Thoracic aorta (tissue), 2 donors: ENCODE data around the gene DNM2. TPM values are rescaled to one million over a fixed set of nuclear protein-coding genes. Genes with fewer than 3 reads are reported as not detected.
"Not testable (repeated sequence)": the region's sequence is repeated elsewhere in the genome, so short reads cannot be mapped to it uniquely, and the experiment has no call there.

ENCODE experiments used
- ATAC-seq: fragments of 150-250 bp; one replicate; pipeline ENCODE4 v1.8.0; 2017; ENCODE audit warnings: low read depth; ENCODE audit not compliant: insufficient number of reproducible peaks, low FRiP score
- DNase-seq: peaks from one replicate; pipeline ENCODE4 v3.0.0-alpha.2; 2020; ENCODE audit warnings: low spot score
- H3K27ac ChIP-seq, 2 donors: fragments of 200-600 bp; sonication (generic); 1 replicate in 1 of 2; 2 replicates in 1 of 2; pipeline ENCODE4 v1.5.1; 2016; ENCODE audit warnings: mild to moderate bottlenecking in 2 of 2, moderate library complexity in 2 of 2
- H3K27me3 ChIP-seq: fragments of 200-600 bp; sonication (generic); replicated peaks from 2 replicates; pipeline ENCODE4 v1.6.0; 2016; ENCODE audit warnings: mild to moderate bottlenecking; ENCODE audit not compliant: insufficient read depth
- H3K36me3 ChIP-seq: fragments of 200-600 bp; sonication (generic); one replicate; pipeline ENCODE4 v1.5.1; 2016
- H3K4me1 ChIP-seq, 2 donors: fragments of 200-600 bp; sonication (generic); 1 replicate in 1 of 2; 2 replicates in 1 of 2; pipeline versions ENCODE4 v1.5.1 to v1.6.0; 2016; ENCODE audit warnings: low read depth in 2 of 2, mild to moderate bottlenecking in 1 of 2; ENCODE audit not compliant: control insufficient read depth in 1 of 2
- H3K4me3 ChIP-seq: fragments of 200-600 bp; sonication (generic); 2 replicates; pipeline ENCODE4 v1.5.1; 2016; ENCODE audit warnings: mild to moderate bottlenecking
- H3K9me3 ChIP-seq: fragments of 200-600 bp; sonication (generic); 2 replicates; pipeline ENCODE4 v1.5.1; 2016
- total RNA-seq, 2 donors: library from RNA; depleted of rRNA; stranded (reverse); fragments of >200 nt; gene quantifications; one replicate each; pipeline versions ENCODE4 v1.1.0 to v1.2.3, GENCODE V29; 2016
- TF ChIP-seq, protein P1 (sequence below): fragments of 200-600 bp; sonication (generic); IDR thresholded peaks from one replicate; pipeline ENCODE4 v1.5.1; 2019; ENCODE audit warnings: antibody characterized with exemption

The DNM2 gene
- 100 to 1,000 TPM; 153 to 195 TPM for total RNA-seq

DNA sequence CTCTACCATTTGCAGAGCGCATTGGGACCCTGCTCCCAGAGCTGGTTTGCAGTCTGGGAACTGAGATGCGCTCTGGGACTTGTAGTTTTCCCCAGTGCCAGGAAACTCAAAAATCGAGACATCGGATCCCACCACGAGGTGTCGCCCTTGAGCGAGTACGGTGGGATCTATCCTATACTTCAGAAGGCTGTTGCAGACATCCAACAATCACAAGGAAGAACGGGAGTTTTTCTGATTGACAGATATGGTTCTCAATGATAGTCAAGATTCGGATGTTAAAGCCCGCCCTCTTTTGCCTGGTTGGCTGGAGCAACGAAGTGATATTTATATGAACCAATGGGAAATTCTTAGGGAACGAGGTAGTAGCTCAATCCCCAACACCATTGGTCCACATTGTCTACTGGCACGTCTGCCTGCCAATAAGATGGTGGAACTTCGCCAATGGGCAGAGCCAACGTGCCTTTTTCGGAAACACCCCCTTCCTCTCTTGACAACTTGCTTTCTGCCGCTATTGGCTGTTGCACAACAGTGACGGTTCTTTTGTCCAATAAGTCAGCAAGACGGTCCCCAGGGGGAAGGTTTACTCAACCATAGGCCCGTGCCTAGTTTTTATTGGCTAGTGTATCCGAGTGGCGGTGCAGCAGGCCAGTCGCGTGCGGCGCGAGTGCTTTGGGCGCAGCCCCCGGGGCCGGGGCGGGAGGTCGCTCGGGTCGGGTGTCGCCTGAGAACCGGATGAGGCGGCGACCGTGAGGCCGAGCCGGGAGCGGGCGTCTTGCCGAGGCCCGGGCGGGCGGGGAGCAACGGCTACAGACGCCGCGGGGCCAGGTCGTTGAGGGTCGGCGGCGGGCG is at the start of gene DNM2:
TSS of gene DNM2 (plus strand) at position 724 of the 849 bp plus-strand sequence. CDS start 164 bp downstream, outside the sequence.
- Histone ChIP-seq H3K4me3 (peak within 1 kb of the TSS; percentile 85), H3K27ac (peak within 1 kb of the TSS; percentile 84), H3K9me3 (no peaks in the 10 kb centered on the region), H3K4me1 (peaks cover 27 to 33% of the 10 kb centered on the region in 2 donors), H3K36me3 (peaks cover 6% of the 10 kb centered on the region), H3K27me3 (no peaks in the 10 kb centered on the region)
- ATAC-seq (peak; percentile 97), DNase-seq (peak; percentile 99)
- TF ChIP-seq, protein P1, sequence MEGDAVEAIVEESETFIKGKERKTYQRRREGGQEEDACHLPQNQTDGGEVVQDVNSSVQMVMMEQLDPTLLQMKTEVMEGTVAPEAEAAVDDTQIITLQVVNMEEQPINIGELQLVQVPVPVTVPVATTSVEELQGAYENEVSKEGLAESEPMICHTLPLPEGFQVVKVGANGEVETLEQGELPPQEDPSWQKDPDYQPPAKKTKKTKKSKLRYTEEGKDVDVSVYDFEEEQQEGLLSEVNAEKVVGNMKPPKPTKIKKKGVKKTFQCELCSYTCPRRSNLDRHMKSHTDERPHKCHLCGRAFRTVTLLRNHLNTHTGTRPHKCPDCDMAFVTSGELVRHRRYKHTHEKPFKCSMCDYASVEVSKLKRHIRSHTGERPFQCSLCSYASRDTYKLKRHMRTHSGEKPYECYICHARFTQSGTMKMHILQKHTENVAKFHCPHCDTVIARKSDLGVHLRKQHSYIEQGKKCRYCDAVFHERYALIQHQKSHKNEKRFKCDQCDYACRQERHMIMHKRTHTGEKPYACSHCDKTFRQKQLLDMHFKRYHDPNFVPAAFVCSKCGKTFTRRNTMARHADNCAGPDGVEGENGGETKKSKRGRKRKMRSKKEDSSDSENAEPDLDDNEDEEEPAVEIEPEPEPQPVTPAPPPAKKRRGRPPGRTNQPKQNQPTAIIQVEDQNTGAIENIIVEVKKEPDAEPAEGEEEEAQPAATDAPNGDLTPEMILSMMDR: peak; percentile 80

DNA sequence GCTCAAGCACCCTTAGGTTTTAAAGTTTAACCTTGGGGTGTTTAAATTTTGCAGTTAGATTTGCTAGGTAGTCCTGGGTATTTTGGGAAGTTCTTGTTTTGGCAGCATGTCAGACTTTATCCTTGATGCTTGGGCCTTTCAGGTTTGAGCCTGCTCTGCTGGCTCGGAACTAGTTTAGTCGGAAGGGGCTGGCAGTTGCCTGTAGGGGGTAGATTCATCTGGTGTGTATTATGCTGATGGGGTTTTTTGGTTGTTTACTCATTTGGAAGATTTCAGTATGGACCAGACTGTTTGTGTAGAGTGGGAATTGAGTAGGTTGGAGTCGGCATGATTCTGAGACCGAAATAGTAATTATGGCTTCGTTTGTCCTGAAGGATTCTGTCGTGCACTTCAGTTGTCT is 48.6 kb upstream of the DNM2 start:
- ATAC-seq (no peak), DNase-seq (no peak)
- no peaks in the 10 kb centered on the region for H3K9me3 ChIP-seq
- peaks cover 0 to 14% of the 10 kb centered on the region in 2 donors for H3K4me1 ChIP-seq
- no peaks in the 10 kb centered on the region for H3K27me3 ChIP-seq
- H3K27ac ChIP-seq: no peak overlapping the region
- peaks cover 28% of the 10 kb centered on the region for H3K36me3 ChIP-seq
- TF ChIP-seq, protein P1: no peak
- H3K4me3 ChIP-seq: no peak overlapping the region

DNA sequence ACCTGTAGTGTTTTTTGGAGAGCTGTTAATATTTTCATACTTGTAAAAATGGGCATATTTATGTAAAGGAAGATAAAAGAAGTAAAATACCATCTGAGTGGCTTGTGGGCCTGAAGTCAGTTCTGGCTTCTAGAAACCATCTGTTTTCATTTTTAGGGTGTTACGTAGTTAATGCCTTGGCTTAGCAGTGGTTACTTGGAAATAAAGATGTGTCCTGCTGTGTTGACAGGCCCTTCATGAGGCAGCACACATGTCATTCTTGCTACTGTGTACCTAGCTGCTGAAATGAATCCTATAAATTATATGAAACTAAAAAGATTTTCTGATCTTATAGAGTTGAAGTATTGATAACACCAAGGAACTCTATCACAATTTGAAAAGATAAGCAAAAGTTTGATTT is 47.7 kb upstream of the DNM2 start:
- no peaks in the 10 kb centered on the region for H3K9me3 ChIP-seq
- no peak overlapping the region for H3K4me3 ChIP-seq
- H3K36me3 ChIP-seq: peaks cover 28% of the 10 kb centered on the region
- H3K4me1 ChIP-seq: peaks cover 0 to 12% of the 10 kb centered on the region in 2 donors
- ATAC-seq (no peak), DNase-seq (no peak)
- TF ChIP-seq, protein P1: no peak
- H3K27me3 ChIP-seq: no peaks in the 10 kb centered on the region
- H3K27ac ChIP-seq: no peak overlapping the region

DNA sequence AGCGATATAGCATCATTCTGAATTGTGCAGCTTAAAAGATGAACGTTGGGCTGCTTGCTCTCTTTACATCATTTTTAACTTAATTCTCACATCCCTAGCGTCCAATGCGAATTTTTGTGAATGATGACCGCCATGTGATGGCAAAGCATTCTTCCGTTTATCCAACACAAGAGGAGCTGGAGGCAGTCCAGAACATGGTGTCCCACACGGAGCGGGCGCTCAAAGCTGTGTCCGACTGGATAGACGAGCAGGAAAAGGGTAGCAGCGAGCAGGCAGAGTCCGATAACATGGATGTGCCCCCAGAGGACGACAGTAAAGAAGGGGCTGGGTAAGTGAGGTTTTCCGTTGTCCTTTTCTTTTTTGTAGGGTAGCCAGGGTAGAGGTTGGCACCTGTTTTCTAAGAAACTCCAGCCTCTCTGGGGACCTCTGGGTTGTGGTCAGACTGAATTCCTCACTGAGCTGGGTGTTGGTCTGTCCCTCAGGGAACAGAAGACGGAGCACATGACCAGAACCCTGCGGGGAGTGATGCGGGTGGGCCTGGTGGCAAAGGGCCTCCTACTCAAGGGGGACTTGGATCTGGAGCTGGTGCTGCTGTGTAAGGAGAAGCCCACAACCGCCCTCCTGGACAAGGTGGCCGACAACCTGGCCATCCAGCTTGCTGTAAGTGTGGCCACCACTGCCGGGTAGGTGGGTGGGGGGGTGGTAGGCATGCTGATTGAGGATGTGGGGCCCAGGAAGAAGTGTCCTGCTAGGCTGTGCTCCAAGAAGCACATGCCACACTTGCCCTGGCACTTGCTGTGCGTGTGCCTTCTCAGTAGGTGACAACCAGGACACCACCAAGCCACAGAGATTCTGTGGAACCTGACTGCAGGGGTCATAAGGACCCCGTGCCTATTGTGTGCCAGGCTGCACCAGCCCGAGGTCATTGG is 46.7 kb upstream of the DNM2 start:
- Histone ChIP-seq H3K27me3 (no peaks in the 10 kb centered on the region), H3K4me1 (peaks cover 0 to 12% of the 10 kb centered on the region in 2 donors), H3K4me3 (no peak overlapping the region), H3K36me3 (peaks cover 32% of the 10 kb centered on the region), H3K27ac (no peak overlapping the region), H3K9me3 (no peaks in the 10 kb centered on the region)
- DNase-seq: no peak
- TF ChIP-seq, protein P1: no peak
- no peak for ATAC-seq

DNA sequence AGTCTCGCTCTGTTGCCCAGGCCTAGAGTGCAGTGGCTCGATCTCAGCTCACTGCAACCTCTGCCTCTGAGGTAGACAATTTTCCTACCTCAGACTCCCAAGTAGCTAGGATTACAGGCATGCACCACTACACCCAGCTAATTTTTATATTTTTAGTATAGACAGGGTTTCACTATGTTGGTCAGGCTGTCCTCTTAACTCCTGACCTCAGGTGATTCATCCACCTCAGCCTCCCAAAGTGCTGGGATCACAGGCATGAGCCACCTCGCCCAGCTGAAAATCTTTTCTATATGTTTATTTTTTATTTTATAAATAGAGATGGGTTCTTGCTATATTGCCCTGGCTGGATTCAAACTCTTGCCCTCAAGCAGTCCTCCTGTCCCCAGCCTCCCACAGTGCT is 46.0 kb upstream of the DNM2 start:
- H3K27ac ChIP-seq, DNase-seq, ATAC-seq, H3K4me3 ChIP-seq, H3K9me3 ChIP-seq, H3K27me3 ChIP-seq: not testable (repeated sequence)
- H3K4me1 ChIP-seq: peaks cover 0 to 12% of the 10 kb centered on the region in 2 donors
- peaks cover 34% of the 10 kb centered on the region for H3K36me3 ChIP-seq

DNA sequence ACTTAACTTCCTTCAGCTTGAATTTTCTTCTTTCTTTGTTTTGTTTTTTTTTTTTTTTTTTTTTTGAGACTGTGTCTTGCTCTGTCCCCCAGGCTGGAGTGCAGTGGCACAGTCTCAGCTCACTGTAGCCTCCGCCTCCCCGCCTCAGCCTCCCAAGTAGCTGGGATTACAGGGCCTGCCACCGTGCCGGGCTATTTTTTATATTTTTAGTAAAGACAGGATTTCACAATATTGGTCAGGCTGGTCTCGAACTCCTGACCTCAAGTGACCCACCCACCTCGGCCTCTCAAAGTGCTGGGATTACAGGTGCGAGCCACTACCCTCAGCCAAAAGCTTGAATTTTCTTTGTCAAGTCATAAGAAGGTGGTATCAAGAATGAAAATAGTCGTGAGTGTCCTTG is 42.7 kb upstream of the DNM2 start:
- not testable (repeated sequence) for H3K4me1 ChIP-seq, ATAC-seq, H3K27ac ChIP-seq, H3K27me3 ChIP-seq, H3K4me3 ChIP-seq, H3K9me3 ChIP-seq, DNase-seq
- peaks cover 67% of the 10 kb centered on the region for H3K36me3 ChIP-seq
